Activated naive CD4-positive, alpha-beta T cell treated with anti-CD3 and anti-CD28 coated beads, Interleukin-2, amount 50 U/mL, for 16 hours (primary cell): ENCODE measurements around the gene TMSB15B.
"Not testable (repeated sequence)": the region's sequence is repeated elsewhere in the genome, so short reads cannot be mapped to it uniquely, and the experiment has no call there.

Experiments
- DNase-seq: peaks from one replicate; pipeline ENCODE4 v3.0.0-alpha.2; 2020

The TMSB15B gene

GRCh38 chrX:103962411-103963278 lies at the start of gene TMSB15B:
Gene TMSB15B (plus strand): TSS chrX:103962627.
- DNase-seq: not testable (repeated sequence)

- DNase-seq: no peak
Observed at GRCh38 chrX:103913356-103914020, 48.9 kb upstream of the TMSB15B start.

GRCh38 chrX:103918050-103918449 lies 44.4 kb upstream of the TMSB15B start:
- peak; percentile 47 for DNase-seq

- DNase-seq: peak; percentile 62
Observed at GRCh38 chrX:103918571-103919269, 43.7 kb upstream of the TMSB15B start.

GRCh38 chrX:103919270-103919637 lies 43.2 kb upstream of the TMSB15B start:
- DNase-seq: no peak

GRCh38 chrX:103920515-103920914 lies 41.9 kb upstream of the TMSB15B start:
- DNase-seq: not testable (repeated sequence)

- no peak for DNase-seq
Observed at GRCh38 chrX:103927030-103927429, 35.4 kb upstream of the TMSB15B start.

GRCh38 chrX:103927633-103928032 lies 34.8 kb upstream of the TMSB15B start:
- no peak for DNase-seq

- DNase-seq: no peak
Observed at GRCh38 chrX:103932133-103932532, 30.3 kb upstream of the TMSB15B start.

GRCh38 chrX:103940257-103940656 lies 22.2 kb upstream of the TMSB15B start:
- not testable (repeated sequence) for DNase-seq

- no peak for DNase-seq
Observed at GRCh38 chrX:103941201-103941975, 21.0 kb upstream of the TMSB15B start.

- DNase-seq: no peak
Observed at GRCh38 chrX:103949506-103949905, 12.9 kb upstream of the TMSB15B start.

- DNase-seq: no peak
Observed at GRCh38 chrX:103953353-103953752, 9.1 kb upstream of the TMSB15B start.

- DNase-seq: no peak
Observed at GRCh38 chrX:103954259-103954658, 8.2 kb upstream of the TMSB15B start.

- DNase-seq: not testable (repeated sequence)
Observed at GRCh38 chrX:103960599-103960998, 1.8 kb upstream of the TMSB15B start.

- DNase-seq: not testable (repeated sequence)
Observed at GRCh38 chrX:103983508-103983907, 21.1 kb downstream of the TMSB15B start.

GRCh38 chrX:103999234-103999633 lies 36.8 kb downstream of the TMSB15B start:
- DNase-seq: no peak

- no peak for DNase-seq
Observed at GRCh38 chrX:104008831-104009230, 46.4 kb downstream of the TMSB15B start.

- no peak for DNase-seq
Observed at GRCh38 chrX:104013158-104013557, 50.7 kb downstream of the TMSB15B start.

- DNase-seq: no peak
Observed at GRCh38 chrX:104013606-104014005, 51.2 kb downstream of the TMSB15B start, which contains the start of gene H2BW1. Gene H2BW1 (minus strand): TSS chrX:104013708. CDS start chrX:104013576, 132 bp downstream.

GRCh38 chrX:104015576-104015975 lies 53.1 kb downstream of the TMSB15B start:
- DNase-seq: not testable (repeated sequence)
